Fibroblast of gingiva (primary cell): ENCODE data around the gene ATXN1.
A peak's percentile ranks its signal among the peaks of the same experiment; 100 is the strongest.

Source experiments
- DNase-seq: peaks from one replicate; pipeline ENCODE4 v3.0.0-alpha.2; 2011; ENCODE audit warnings: low read depth

ATXN1 gene

GRCh38 chr6:16762268-16762549 lies 949 bp upstream of the ATXN1 start:
- DNase-seq, result no peak

GRCh38 chr6:16761471-16762267 lies 409 bp upstream of the ATXN1 start:
- DNase-seq, result peak; percentile 91

- DNase-seq, result peak; percentile 93
Observed at GRCh38 chr6:16759646-16760515, 1.4 kb downstream of the ATXN1 start.

- peak; percentile 42 for DNase-seq
Observed at GRCh38 chr6:16759181-16759645, 2.0 kb downstream of the ATXN1 start.

GRCh38 chr6:16758163-16758975 lies 2.9 kb downstream of the ATXN1 start:
- DNase-seq, result peak; percentile 40

- no peak for DNase-seq
Observed at GRCh38 chr6:16757332-16757731, 3.9 kb downstream of the ATXN1 start.

GRCh38 chr6:16756660-16757255 lies 4.5 kb downstream of the ATXN1 start:
- peak; percentile 30 for DNase-seq

GRCh38 chr6:16755544-16755943 lies 5.7 kb downstream of the ATXN1 start:
- DNase-seq, result no peak

- DNase-seq, result no peak
Observed at GRCh38 chr6:16754876-16755275, 6.4 kb downstream of the ATXN1 start.

GRCh38 chr6:16754274-16754673 lies 7.0 kb downstream of the ATXN1 start:
- no peak for DNase-seq

GRCh38 chr6:16753341-16753740 lies 7.9 kb downstream of the ATXN1 start:
- DNase-seq, result no peak

GRCh38 chr6:16752206-16752866 lies 8.9 kb downstream of the ATXN1 start:
- DNase-seq, result peak; percentile 86

GRCh38 chr6:16751251-16751946 lies 9.9 kb downstream of the ATXN1 start:
- peak; percentile 72 for DNase-seq

- no peak for DNase-seq
Observed at GRCh38 chr6:16750566-16750965, 10.7 kb downstream of the ATXN1 start.

GRCh38 chr6:16749516-16750485 lies 11.5 kb downstream of the ATXN1 start:
- no peak for DNase-seq

GRCh38 chr6:16748025-16748319 lies 13.3 kb downstream of the ATXN1 start:
- no peak for DNase-seq

GRCh38 chr6:16747232-16748024 lies 13.8 kb downstream of the ATXN1 start:
- DNase-seq, result peak; percentile 38

GRCh38 chr6:16746812-16747211 lies 14.4 kb downstream of the ATXN1 start:
- no peak for DNase-seq

GRCh38 chr6:16746401-16746800 lies 14.9 kb downstream of the ATXN1 start:
- DNase-seq, result no peak
